ENCODE data around the gene PVALB.

The PVALB gene

GRCh38 chr22:36781656-36782627 lies 34.9 kb downstream of the PVALB start:
- no peak overlapping the region for H3K27ac ChIP-seq (ENCODE audit: low read depth, low read length)
- H3K27me3 ChIP-seq (ENCODE audit: low read length) = no peaks in the 10 kb centered on the region
- H3K4me3 ChIP-seq (ENCODE audit: insufficient read depth, low read length, poor library complexity, severe bottlenecking) = no peak overlapping the region
- H3K79me2 ChIP-seq (ENCODE audit: insufficient read depth, low read length) = no peaks in the 10 kb centered on the region
- H2AFZ ChIP-seq (ENCODE audit: low read depth, low read length, severe bottlenecking) = no peak overlapping the region
- no peak overlapping the region for H3K4me2 ChIP-seq (ENCODE audit: low read depth, low read length, poor library complexity, severe bottlenecking)
- no peaks in the 10 kb centered on the region for H4K20me1 ChIP-seq (ENCODE audit: low read depth, low read length)
- H3K9me2 ChIP-seq (replicated peaks; ENCODE audit: insufficient read depth, low read length) = no peaks in the 10 kb centered on the region
- H3K9me3 ChIP-seq (ENCODE audit: insufficient read depth, low read length) = no peaks in the 10 kb centered on the region
- no peak overlapping the region for H3K9ac ChIP-seq (ENCODE audit: low read length)
- H3F3A ChIP-seq (ENCODE audit: insufficient read depth) = no peaks in the 10 kb centered on the region
- no peaks in the 10 kb centered on the region for H3K36me3 ChIP-seq (ENCODE audit: low read length)
- peak; percentile 93 for TF ChIP-seq CTCF (IDR thresholded peaks at IDR 0.05; ENCODE audit: insufficient read depth, low read length, poor library complexity, severe bottlenecking)
- TF ChIP-seq EZH2phosphoT487 (conservative IDR thresholded peaks at IDR 0.05; ENCODE audit: low read length) = no peak

- no peaks in the 10 kb centered on the region for H3K9me3 ChIP-seq (ENCODE audit: insufficient read depth, low read length)
- H3K79me2 ChIP-seq (ENCODE audit: insufficient read depth, low read length) = no peaks in the 10 kb centered on the region
- H3K27ac ChIP-seq (ENCODE audit: low read depth, low read length) = no peak overlapping the region
- no peak overlapping the region for H2AFZ ChIP-seq (ENCODE audit: low read depth, low read length, severe bottlenecking)
- no peaks in the 10 kb centered on the region for H4K20me1 ChIP-seq (ENCODE audit: low read depth, low read length)
- H3K9me2 ChIP-seq (replicated peaks; ENCODE audit: insufficient read depth, low read length) = no peaks in the 10 kb centered on the region
- H3K4me3 ChIP-seq (ENCODE audit: insufficient read depth, low read length, poor library complexity, severe bottlenecking) = no peak overlapping the region
- H3F3A ChIP-seq (ENCODE audit: insufficient read depth) = no peaks in the 10 kb centered on the region
- H3K36me3 ChIP-seq (ENCODE audit: low read length) = no peaks in the 10 kb centered on the region
- no peak overlapping the region for H3K4me2 ChIP-seq (ENCODE audit: low read depth, low read length, poor library complexity, severe bottlenecking)
- no peak overlapping the region for H3K9ac ChIP-seq (ENCODE audit: low read length)
- no peaks in the 10 kb centered on the region for H3K27me3 ChIP-seq (ENCODE audit: low read length)
- TF ChIP-seq EZH2phosphoT487 (conservative IDR thresholded peaks at IDR 0.05; ENCODE audit: low read length) = no peak
- TF ChIP-seq CTCF (IDR thresholded peaks at IDR 0.05; ENCODE audit: insufficient read depth, low read length, poor library complexity, severe bottlenecking) = no peak
Measured at GRCh38 chr22:36778020-36778419, 38.8 kb downstream of the PVALB start.

DNA sequence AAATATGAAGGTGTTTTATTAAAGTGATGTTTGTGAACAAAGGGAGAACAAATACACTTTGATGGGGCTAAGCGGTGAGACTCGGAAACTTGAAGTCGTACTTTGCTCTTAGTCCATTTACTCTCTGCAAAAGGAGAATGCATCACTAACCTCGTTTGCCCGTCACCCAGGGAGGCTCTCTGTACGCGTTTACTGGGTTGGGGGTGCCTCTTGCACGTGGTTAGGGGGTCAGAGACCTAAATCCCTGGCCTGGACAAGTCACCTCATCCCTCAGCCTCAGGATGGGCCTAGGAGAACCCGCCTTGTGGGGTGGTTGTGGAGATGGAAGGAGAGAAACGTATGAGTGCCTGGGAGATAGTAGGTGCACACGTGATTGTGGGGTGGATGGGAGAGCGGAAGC lies 40.1 kb downstream of the PVALB start:
- Histone ChIP-seq H3K36me3 (ENCODE audit: low read length) (no peaks in the 10 kb centered on the region), H3K9me2 (replicated peaks; ENCODE audit: insufficient read depth, low read length) (no peaks in the 10 kb centered on the region), H3K27ac (ENCODE audit: low read depth, low read length) (no peak overlapping the region), H3K4me2 (ENCODE audit: low read depth, low read length, poor library complexity, severe bottlenecking) (peak overlapping the region; percentile 69), H3F3A (ENCODE audit: insufficient read depth) (no peaks in the 10 kb centered on the region), H2AFZ (ENCODE audit: low read depth, low read length, severe bottlenecking) (peak overlapping the region; percentile 89), H3K9me3 (ENCODE audit: insufficient read depth, low read length) (no peaks in the 10 kb centered on the region), H4K20me1 (ENCODE audit: low read depth, low read length) (no peaks in the 10 kb centered on the region), H3K27me3 (ENCODE audit: low read length) (no peaks in the 10 kb centered on the region), H3K4me3 (ENCODE audit: insufficient read depth, low read length, poor library complexity, severe bottlenecking) (peak overlapping the region; percentile 39), H3K79me2 (ENCODE audit: insufficient read depth, low read length) (no peaks in the 10 kb centered on the region), H3K9ac (ENCODE audit: low read length) (peak overlapping the region; percentile 55)
- TF ChIP-seq CTCF (IDR thresholded peaks at IDR 0.05; ENCODE audit: insufficient read depth, low read length, poor library complexity, severe bottlenecking) = no peak
- no peak for TF ChIP-seq EZH2phosphoT487 (conservative IDR thresholded peaks at IDR 0.05; ENCODE audit: low read length)
